Measurements from ENCODE around the gene MBP. TPM values are rescaled to one million over a fixed set of nuclear protein-coding genes. Genes with fewer than 3 reads are reported as not detected.
"Not testable (repeated sequence)": the region's sequence is repeated elsewhere in the genome, so short reads cannot be mapped to it uniquely, and the experiment has no call there.

MBP gene
- total and polyA plus RNA-seq, 2 of the 4 experiments (the other 2 are of a cell fraction): 0.72 to 0.90 TPM

- no peak for TF ChIP-seq ELK1 (IDR thresholded peaks at IDR 0.05; ENCODE audit: borderline replicate concordance, low read depth, low read length)
These were observed 141.4 kb downstream of the MBP start (continued) for GRCh38 chr18:76991021-76991688.

- H3K9me1 ChIP-seq (ENCODE audit: insufficient read depth, low read length); H4K91ac ChIP-seq (ENCODE audit: insufficient read depth, low read depth, low read length); H2AFZ ChIP-seq (replicated peaks; ENCODE audit: low read length, poor library complexity); H3K79me1 ChIP-seq (ENCODE audit: low read depth in 1 of 2, low read length in 2 of 2); H3K4ac ChIP-seq (ENCODE audit: low read depth, low read length); H2BK20ac ChIP-seq (ENCODE audit: low read depth, low read length); H3K4me3 ChIP-seq (ENCODE audit: insufficient read depth, low read depth, low read length); H3K18ac ChIP-seq (ENCODE audit: low read depth, low read length); H3K56ac ChIP-seq (ENCODE audit: extremely low read depth, insufficient read depth, low read length); intact Hi-C loops (cut with micrococcal nuclease); H2BK15ac ChIP-seq (ENCODE audit: low read depth, low read length); H3K36me3 ChIP-seq (ENCODE audit: control insufficient read depth, insufficient read depth, low read length); ATAC-seq (ENCODE audit: low read depth); H3K27ac ChIP-seq (ENCODE audit: insufficient read depth, low read length); DNase-seq; H3K14ac ChIP-seq (replicated peaks; ENCODE audit: low read depth, low read length); H2BK120ac ChIP-seq (ENCODE audit: low read depth, low read length); dilution Hi-C loops (cut with HindIII; ENCODE audit: low sequenced_read_pairs, unreplicated experiment); H2AK9ac ChIP-seq (replicated peaks; ENCODE audit: low read depth, low read length, poor library complexity); H2BK5ac ChIP-seq (ENCODE audit: low read depth, low read length, poor library complexity, severe bottlenecking); H4K8ac ChIP-seq (ENCODE audit: low read depth in 2 of 2, low read length in 2 of 2); H3K4me1 ChIP-seq (ENCODE audit: control insufficient read depth, insufficient read depth, low read length); H3K23ac ChIP-seq (ENCODE audit: low read depth, low read length); H3K9ac ChIP-seq (ENCODE audit: low read depth, low read length); H3K4me2 ChIP-seq (ENCODE audit: low read depth, low read length); in situ Hi-C loops (cut with MboI; ENCODE audit: low sequenced_read_pairs); BruUV-seq (replicated peaks); POLR2A ChIA-PET (ENCODE audit: unreplicated experiment); CTCF ChIA-PET; H4K20me1 ChIP-seq (ENCODE audit: insufficient read depth, low read length); H3K9me3 ChIP-seq (ENCODE audit: control insufficient read depth, insufficient read depth, low read length); H2AK5ac ChIP-seq (ENCODE audit: low read depth, low read length); H4K5ac ChIP-seq (ENCODE audit: low read depth, low read length): not testable (repeated sequence)
- WGBS, 2 experiments (ENCODE audit: extremely low coverage in 2 of 2, insufficient read length in 1 of 2): 81% methylated on average over 3 of the region's 8 CpGs; no CpG with 5 or more reads in 1 of the 2 experiments
- peaks cover 14% of the 10 kb centered on the region for H3K27me3 ChIP-seq (ENCODE audit: control insufficient read depth, insufficient read depth, low read length)
These were observed 142.1 kb downstream of the MBP start for GRCh38 chr18:76990343-76991020.

Measured in IMR-90 (cell line).